HG02642 (cell line): ENCODE measurements around the gene GARIN5B.

Experiments used
- ATAC-seq: cut with Tn5 transposase; IDR thresholded peaks from one replicate; pipeline ENCODE4 v1.9.1; 2021; ENCODE audit warnings: mild to moderate bottlenecking; ENCODE audit not compliant: unreplicated experiment, poor library complexity

GARIN5B gene

GRCh38 chr19:55389386-55390317 is 26.6 kb upstream of the GARIN5B start:
- ATAC-seq: no peak

GRCh38 chr19:55387736-55388497 is 24.9 kb upstream of the GARIN5B start:
- no peak for ATAC-seq

DNA sequence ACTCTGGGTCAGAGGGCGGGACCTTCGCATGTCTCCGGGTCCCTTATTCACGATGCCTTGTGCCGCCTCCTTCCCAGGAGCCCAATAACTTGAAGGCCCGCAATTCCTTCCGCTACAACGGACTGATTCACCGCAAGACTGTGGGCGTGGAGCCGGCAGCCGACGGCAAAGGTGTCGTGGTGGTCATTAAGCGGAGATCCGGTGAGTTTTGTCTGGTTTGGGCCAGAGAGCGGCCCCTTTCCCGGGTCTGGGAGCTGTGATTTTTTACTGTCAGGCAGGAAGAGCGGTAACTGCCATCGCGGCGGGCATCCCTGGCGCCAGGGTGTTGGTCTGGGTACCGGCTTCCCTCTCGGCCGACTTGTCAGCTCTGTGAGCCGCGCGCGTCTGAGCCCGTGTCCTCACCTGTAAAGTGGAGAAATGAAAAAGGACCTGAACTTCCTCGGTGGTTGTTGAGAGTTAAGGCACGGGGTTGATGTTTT is 23.5 kb upstream of the GARIN5B start:
- ATAC-seq: no peak

DNA sequence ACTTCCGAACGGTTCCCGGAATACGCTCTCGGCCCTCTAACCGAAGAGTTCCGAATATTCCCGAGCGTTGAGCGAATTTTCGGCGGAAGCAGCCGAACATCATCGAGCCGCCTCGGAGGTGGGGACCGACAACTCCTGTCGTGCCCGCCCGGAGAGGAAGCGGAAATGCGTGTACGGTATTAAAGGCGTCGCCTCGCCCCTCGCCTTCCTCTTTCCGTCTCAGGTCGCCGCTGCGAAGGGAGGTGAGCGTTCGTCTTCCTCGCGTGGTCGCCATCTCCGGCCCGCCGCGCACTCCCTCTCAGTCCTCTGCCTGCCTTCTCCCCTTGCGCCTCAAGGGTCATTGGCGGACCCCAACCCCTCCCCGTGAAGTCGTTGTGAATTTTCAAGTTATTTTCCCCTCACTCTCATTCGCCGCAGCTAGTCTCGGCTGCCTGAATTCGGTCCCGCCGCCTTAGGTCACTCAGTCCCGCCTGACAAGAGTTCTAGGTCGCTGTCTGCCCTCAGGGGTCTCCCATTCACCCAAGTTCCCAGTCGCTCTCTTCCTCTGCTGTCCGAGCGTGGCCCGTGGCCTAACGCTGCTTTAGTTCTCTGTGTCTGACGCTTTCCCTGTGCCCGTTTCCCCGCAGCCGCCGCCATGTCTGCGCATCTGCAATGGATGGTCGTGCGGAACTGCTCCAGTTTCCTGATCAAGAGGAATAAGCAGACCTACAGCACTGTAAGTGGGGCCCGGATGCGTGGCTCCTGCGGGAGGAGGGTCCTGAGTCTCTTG is 22.8 kb upstream of the GARIN5B start, which contains the start of gene RPL28:
Gene RPL28 (plus strand): TSS at position 209 of the 769 bp plus-strand sequence. CDS start 426 bp downstream, at position 635.
- ATAC-seq: peak; percentile 77

DNA sequence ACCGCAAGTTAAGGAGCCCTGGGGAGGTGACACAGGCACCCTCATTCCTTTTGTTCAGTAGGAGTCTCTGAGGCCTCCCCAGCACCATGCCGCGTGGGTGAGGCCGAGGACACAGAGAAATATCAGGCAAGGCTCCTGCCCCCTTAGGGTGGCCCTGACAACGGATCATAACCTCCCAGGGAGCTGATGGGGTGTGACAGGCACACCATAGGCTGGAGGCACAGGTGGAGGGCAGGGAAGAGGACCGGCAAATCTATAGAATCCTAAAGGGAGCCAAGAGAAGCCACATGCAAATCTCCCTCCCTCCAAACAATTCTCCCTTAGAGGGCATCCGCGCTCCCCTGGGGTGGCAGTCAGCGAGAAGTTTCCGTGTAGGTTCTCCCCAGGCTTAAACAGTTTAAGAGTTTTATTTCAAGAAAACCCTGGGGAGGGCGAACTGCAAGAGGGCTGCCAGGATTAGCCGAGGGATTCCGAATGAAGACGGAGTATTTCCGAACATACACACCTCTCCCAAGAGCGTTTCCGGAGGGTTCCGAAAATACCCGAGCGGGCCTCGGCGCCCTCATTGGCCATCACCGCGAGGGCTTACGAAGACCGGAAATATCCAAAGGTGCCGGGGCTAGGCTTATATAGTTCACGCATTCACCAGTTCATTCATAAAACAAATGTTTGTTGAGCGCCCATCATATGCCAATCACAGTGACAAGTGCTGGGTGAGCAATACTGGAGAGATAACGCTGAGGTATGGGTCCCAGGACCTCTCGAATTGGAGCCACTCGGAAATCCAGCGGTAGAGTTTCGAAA is 22.1 kb upstream of the GARIN5B start:
- peak; percentile 57 for ATAC-seq

- no peak for ATAC-seq
These were observed 21.3 kb upstream of the GARIN5B start, which contains the start of gene TMEM238 for GRCh38 chr19:55384131-55384919. TSS of gene TMEM238 (minus strand) at chr19:55384292. CDS start at chr19:55384259, 33 bp downstream.

DNA sequence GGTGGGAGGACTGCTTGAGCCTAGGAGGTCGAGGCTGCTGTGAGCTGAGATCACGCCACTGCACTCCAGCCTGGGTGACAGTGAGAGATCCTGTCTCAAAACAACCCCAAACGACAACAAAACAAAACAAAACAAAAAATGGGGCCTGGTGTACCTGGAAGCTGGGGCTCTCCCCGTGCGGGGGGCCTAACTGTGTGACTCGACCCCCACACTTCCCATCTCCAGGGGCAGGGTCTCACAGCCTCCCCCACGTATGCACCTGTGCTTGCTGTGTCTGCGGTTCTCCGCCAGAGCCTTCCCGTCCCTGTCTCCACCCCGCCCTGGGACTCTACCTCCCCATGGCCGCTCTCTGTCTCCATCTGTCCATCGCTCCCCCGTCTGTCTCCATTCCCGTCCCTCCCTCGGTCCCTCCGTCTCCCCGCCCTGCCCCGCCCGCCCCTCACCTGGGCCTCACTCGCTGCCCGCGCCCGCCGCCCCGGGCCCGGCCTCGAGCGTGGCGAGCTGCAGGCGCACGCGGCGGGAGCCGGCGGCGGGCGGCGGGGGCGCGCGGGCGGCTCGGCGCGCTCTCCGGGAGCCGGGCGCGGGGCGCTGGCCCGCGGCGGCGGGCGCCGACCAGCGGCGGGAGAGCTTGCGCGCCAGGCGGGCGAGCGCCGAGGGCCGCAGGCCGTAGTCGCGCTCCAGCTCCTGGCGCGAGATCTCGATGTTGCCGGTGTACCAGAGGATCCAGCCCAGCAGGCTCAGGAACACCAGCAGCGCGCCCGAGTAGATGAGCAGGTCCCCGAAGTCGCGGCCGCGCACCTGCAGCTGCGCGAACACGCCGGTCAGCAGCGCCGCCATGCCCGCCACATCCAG is 20.4 kb upstream of the GARIN5B start:
- no peak for ATAC-seq

DNA sequence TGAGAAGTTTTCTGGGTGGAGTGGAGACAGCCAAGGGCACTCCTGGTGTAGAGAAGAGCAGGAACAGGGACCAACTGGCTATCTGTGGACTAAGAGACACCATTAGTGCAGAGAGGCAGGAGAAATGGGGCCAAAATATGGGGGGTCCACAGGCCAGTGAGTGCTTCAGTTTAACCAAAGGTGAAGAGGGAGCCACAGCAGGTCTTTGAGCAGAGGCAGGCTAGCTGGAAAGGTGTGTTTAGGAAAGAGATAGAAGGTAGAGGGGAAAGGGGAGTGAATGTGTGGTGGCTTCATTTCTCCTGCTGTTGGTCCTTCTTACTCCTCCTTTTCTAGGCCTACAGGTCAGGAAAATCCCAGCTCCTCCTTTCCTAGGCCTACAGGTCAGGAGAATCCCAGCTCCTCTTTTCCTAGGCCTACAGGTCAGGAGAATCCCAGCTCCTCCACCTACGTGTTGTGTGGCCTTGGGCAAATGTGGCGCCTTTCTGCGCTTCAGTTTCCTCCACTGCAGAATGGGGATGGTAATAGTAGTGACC is 19.5 kb upstream of the GARIN5B start:
- no peak for ATAC-seq

GRCh38 chr19:55382013-55382412 is 19.0 kb upstream of the GARIN5B start:
- ATAC-seq: no peak

- no peak for ATAC-seq
These were observed 16.1 kb upstream of the GARIN5B start for GRCh38 chr19:55379174-55379573.

GRCh38 chr19:55377356-55378131 is 14.5 kb upstream of the GARIN5B start:
- no peak for ATAC-seq

DNA sequence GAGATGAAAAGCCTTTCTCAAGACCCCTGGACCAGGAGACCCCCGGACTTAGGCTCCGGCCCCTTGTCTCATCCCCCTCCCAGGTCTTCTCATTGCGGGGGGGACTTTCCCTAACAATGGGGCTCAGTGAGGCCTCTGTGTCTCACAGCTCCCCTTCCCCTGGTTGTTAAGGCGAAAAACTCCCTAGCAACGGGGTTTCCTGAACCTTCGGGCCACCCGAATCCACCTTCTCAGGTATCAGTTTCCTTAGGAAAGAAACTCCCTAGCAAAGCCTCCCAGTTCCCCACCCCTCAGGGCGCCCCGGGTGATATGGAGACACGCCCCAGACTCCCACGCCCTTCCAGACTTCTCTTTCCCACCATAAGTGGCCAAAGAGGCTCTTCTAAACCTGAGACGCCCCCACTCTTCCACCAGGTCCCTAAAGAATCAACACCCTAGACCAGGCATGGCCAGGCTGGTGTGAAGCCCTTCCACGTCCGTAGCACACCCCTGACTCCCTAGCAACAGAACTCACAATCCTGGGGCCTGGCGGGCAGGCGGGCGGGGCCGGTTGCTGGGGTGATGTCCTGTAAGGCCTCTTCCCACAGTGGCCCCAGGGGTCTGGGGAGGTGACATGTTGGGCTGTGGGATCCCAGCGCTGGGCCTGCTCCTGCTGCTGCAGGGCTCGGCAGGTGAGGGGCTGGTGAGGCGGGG is 13.3 kb upstream of the GARIN5B start, which contains the start of gene TMEM190:
Gene TMEM190 (plus strand): TSS at position 586 of the 693 bp plus-strand sequence. CDS start 28 bp downstream, at position 614.
- no peak for ATAC-seq

DNA sequence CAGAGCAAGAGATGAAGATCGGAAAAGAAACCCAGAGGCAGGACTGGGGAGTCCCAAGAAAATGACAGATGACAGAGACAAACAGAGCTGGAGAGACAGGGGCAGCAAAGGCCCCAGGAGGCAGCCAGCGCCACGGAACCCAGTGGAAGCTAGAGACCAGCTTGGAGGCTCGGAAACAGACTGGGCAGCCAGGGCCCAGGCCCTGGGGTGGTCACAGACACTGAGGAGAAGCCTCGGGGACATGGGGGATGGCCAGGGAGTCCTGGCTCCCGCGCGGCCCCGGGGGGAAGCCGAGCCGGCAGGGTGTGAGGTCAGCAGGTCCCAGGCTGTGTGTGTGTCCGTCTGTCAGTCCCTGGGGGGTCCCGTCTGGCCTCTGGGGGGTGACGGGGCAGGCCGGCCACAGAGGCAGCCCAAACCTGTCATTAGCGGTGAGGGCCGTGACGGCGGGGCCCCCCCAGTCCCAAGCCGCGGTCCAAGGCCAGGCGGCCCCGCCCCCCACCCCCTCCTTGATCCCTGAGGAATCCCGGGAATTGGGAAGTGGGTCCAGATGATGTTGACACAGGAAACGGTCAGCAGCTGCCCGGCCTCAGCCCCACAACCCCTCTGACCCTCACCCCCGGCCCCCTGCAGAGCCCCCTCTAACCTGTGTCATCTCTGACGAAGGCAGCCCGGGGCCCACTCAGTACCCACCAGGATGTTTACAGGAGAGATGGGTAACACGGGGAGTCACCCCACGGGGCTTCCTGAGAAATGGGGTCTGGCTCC is 11.1 kb upstream of the GARIN5B start:
- no peak for ATAC-seq

- ATAC-seq: no peak
These were observed 10.4 kb upstream of the GARIN5B start for GRCh38 chr19:55373306-55373992.
